ENCODE data around the gene ZNF385A. TPM values are rescaled to one million over a fixed set of nuclear protein-coding genes. Genes with fewer than 3 reads are reported as not detected.

ZNF385A gene
- total RNA-seq, 4 donors from 2014 or later: 9.0 to 19.8 (median 13.5) TPM

DNA sequence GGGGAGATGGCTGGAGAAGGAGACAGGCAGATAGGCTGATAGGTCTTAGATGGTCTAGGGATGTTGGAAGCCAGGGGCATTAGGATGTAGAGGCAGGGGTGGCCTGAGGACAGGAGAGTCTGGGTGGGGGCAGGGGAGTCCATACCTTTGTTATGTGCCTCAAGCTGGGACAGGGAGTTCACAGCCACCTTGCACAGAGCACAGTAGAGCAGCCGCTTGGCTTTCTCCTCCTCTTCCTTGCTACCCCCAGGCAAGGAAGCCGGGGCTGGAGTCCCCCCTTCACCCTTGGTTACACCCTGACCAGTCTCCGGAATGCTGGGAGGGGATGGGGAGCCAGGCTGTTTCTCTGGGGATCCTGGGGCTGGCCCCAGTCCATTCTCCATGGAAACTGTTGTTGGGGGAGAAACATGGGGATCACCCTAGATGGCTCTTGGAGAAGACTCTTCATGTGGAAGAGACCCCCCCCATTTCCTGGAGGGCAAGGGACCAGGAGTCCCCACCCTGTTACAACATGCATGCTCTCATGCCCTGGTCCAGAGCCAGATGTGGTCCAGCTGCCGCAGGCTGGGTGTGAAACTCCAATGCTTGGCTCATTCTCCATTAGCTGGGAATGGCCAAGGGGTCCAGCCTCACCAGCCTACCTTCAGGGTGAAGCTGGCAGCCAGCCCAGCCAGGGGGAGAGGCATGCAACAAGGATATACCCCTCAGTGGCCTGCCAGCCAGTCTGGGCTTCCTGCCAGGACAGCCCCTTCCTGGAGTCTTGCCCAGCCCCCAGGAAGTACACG lies 13.0 kb downstream of the ZNF385A start:
- DNase-seq (ENCODE audit: low spot score in 2 of 2): peak; percentile 35 to 64
- Histone ChIP-seq H3K27ac (peak overlapping the region; percentile 58 to 83 (median 71)), H3K27me3 (no peaks in the 10 kb centered on the region), H3K4me1 (peaks cover 0 to 77% (median 41%) of the 10 kb centered on the region in 4 donors), H3K36me3 (no peaks in the 10 kb centered on the region), H3K4me3 (no peak overlapping the region), H3K9me3 (no peaks in the 10 kb centered on the region)
- WGBS, 2 donors: 34 to 43% methylated on average over 4 to 5 of the region's 5 CpGs
- TF ChIP-seq CTCF (IDR thresholded peaks at IDR 0.05): no peak
- no peak for TF ChIP-seq EP300 (IDR thresholded peaks at IDR 0.05)
- no peak for TF ChIP-seq POLR2A (IDR thresholded peaks at IDR 0.05)

DNA sequence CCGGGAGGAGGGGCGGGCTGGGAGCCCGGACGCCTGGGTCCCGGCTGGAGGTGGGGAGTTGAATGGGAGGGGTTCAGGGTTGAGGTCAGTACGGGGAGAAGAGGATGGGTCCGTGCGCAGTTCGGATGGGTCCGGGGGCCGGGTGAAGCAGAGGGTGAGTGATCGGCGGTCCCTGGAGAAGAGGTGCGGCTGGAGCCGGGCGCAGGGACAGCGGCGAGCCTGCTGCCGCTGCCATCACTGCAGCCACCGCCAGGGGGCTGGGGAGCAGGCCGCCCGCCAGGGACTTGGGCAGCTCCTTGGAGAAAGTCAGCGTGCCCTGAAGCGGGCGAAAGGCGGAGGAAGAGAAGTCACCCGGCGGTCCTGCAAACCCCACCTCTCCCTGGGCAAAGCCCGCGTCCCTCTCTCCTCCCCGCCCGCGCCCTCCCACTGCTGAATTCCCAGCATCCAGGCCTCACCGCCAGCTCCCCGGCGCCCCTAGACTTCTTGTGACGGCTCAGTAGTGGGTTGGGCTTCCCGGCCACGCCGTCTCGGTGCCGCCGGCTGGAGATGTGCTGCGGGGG lies 14.3 kb downstream of the ZNF385A start:
- WGBS, 2 donors: 12 to 21% methylated on average over 18 to 31 of the region's 44 CpGs
- Histone ChIP-seq H3K4me3 (peak overlapping the region; percentile 25 to 56 (median 36)), H3K36me3 (no peaks in the 10 kb centered on the region), H3K27ac (peak overlapping the region; percentile 58 to 83 (median 71)), H3K27me3 (no peaks in the 10 kb centered on the region), H3K4me1 (peaks cover 0 to 64% (median 35%) of the 10 kb centered on the region in 4 donors), H3K9me3 (no peaks in the 10 kb centered on the region)
- peak; percentile 42 to 59 for DNase-seq (ENCODE audit: low spot score in 2 of 2)
- no peak for TF ChIP-seq POLR2A (IDR thresholded peaks at IDR 0.05)
- peak in 1 of 2 donors; percentile 39 for TF ChIP-seq EP300 (IDR thresholded peaks at IDR 0.05)
- TF ChIP-seq CTCF (IDR thresholded peaks at IDR 0.05): peak; percentile 79 to 98 (median 96)

- peak overlapping the region; percentile 58 to 83 (median 71) for H3K27ac ChIP-seq
- H3K9me3 ChIP-seq: no peaks in the 10 kb centered on the region
- H3K27me3 ChIP-seq: no peaks in the 10 kb centered on the region
- H3K36me3 ChIP-seq: no peaks in the 10 kb centered on the region
- no peak for DNase-seq (ENCODE audit: low spot score in 2 of 2)
- TF ChIP-seq CTCF (IDR thresholded peaks at IDR 0.05): no peak
- TF ChIP-seq EP300 (IDR thresholded peaks at IDR 0.05): no peak
- TF ChIP-seq POLR2A (IDR thresholded peaks at IDR 0.05): no peak
- H3K4me3 ChIP-seq: peak overlapping the region; percentile 25 to 56 (median 36)
- peaks cover 0 to 58% (median 31%) of the 10 kb centered on the region in 4 donors for H3K4me1 ChIP-seq
- WGBS, 2 donors: 27 to 29% methylated on average over 16 to 21 of the region's 21 CpGs
These were observed 14.9 kb downstream of the ZNF385A start for GRCh38 chr12:54369597-54370131.

- Histone ChIP-seq H3K4me1 (peaks cover 0 to 51% (median 27%) of the 10 kb centered on the region in 4 donors), H3K4me3 (peak overlapping the region; percentile 25 to 56 (median 36)), H3K27me3 (no peaks in the 10 kb centered on the region), H3K27ac (peak overlapping the region in 3 of 4 donors; percentile 58 to 83 (median 83)), H3K9me3 (no peaks in the 10 kb centered on the region), H3K36me3 (no peaks in the 10 kb centered on the region)
- TF ChIP-seq POLR2A (IDR thresholded peaks at IDR 0.05): no peak
- peak; percentile 84 to 92 (median 90) for TF ChIP-seq CTCF (IDR thresholded peaks at IDR 0.05)
- TF ChIP-seq EP300 (IDR thresholded peaks at IDR 0.05): peak in 1 of 2 donors; percentile 28
- peak; percentile 87 to 91 for DNase-seq (ENCODE audit: low spot score in 2 of 2)
- 17 to 18% methylated on average over 38 to 40 of the region's 40 CpGs for WGBS, 2 donors
These were observed 15.6 kb downstream of the ZNF385A start for GRCh38 chr12:54368709-54369596.

Data from tibial nerve (tissue), 4 donors.